GM12801 (cell line): ENCODE measurements around the gene MYO9B.

Experiments used
- TF ChIP-seq, protein P1 (sequence below): IDR thresholded peaks from one replicate; pipeline ENCODE4 v1.5.1; 2011; ENCODE audit warnings: control low read depth; ENCODE audit not compliant: insufficient read length; ENCODE audit errors: extremely low read depth

The MYO9B gene

DNA sequence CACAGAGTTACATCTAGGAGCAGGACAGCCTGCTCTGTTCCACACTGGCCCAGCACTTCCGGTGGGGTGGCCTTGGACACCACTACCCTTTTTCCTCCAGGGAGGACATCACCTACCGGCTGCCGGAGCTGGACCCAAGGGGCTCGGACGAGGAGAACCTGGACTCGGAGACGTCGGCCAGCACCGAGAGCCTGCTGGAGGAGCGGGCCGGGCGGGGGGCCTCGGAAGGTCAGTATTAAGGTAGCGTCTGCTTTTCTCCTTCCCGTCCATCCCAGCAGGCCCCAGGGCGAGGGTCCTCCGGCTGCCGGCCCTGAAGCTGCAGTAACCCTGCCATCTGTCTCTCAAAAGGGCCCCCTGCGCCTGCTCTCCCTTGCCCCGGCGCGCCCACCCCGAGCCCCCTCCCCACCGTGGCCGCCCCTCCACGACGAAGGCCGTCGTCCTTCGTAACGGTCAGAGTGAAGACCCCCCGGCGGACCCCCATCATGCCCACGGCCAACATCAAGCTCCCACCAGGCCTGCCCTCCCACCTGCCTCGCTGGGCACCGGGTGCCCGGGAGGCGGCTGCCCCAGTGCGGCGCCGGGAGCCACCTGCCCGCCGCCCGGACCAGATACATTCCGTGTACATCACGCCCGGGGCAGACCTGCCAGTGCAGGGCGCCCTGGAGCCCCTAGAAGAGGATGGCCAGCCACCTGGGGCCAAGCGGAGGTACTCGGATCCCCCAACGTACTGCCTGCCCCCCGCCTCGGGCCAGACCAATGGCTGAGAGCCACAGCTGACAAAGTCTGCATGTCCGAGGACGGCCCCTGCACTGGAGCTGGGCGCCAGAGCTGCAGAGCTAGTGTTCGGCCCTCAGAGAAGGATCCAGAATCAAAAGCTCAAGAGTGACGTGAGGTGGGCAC, 136.2 kb downstream of the MYO9B start:
- TF ChIP-seq, protein P1, sequence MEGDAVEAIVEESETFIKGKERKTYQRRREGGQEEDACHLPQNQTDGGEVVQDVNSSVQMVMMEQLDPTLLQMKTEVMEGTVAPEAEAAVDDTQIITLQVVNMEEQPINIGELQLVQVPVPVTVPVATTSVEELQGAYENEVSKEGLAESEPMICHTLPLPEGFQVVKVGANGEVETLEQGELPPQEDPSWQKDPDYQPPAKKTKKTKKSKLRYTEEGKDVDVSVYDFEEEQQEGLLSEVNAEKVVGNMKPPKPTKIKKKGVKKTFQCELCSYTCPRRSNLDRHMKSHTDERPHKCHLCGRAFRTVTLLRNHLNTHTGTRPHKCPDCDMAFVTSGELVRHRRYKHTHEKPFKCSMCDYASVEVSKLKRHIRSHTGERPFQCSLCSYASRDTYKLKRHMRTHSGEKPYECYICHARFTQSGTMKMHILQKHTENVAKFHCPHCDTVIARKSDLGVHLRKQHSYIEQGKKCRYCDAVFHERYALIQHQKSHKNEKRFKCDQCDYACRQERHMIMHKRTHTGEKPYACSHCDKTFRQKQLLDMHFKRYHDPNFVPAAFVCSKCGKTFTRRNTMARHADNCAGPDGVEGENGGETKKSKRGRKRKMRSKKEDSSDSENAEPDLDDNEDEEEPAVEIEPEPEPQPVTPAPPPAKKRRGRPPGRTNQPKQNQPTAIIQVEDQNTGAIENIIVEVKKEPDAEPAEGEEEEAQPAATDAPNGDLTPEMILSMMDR: no peak

DNA sequence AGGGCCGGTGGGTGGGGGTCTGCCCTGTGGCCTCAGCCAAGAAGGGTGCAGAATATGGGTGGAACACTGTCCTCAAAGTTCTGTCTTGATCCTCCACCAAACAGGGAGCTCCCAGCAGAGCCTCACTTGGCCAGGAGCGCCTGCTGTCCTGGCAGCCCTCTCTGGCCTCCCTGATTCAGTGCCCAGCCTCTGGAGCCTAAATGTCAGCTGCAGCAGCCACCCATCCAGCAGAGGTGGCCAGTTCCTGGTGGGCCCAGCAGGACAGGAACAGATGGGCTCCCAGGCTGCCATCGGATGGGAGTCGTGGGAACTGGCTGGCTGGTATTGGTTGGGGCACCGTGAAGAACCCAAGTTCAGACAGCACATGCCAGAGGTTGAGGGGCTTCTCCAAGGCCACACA, 137.8 kb downstream of the MYO9B start:
- TF ChIP-seq, protein P1: no peak

DNA sequence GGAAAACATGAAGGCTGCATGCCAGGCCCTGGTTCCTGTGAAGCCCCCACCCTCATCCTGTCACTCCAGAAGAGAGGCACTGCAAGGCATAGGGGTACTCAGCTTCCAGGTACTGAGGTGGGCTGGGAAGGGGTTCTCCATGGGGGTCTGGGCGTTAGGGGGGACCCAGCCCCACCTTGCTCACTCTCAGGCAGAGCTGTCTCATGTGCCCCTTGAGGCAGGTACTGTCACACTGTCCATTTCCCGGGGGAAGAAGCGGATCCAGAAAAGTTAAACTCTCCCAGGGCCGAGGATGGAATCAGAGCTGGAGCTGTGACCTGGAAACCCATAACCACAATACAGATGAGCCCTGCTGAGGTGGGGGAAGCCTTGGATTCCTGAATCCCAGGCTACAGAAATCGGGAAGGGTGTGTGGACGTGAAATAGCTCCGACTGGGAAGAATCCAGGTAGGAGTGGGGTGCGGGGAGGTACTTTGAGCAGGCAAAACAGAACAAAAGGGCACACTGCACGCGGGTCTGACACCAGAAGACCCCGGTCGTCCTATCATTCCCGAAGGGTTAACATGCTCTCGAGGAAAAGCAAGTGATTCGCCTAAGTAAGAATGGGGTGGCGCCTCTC, 139.0 kb downstream of the MYO9B start:
- TF ChIP-seq, protein P1: no peak

DNA sequence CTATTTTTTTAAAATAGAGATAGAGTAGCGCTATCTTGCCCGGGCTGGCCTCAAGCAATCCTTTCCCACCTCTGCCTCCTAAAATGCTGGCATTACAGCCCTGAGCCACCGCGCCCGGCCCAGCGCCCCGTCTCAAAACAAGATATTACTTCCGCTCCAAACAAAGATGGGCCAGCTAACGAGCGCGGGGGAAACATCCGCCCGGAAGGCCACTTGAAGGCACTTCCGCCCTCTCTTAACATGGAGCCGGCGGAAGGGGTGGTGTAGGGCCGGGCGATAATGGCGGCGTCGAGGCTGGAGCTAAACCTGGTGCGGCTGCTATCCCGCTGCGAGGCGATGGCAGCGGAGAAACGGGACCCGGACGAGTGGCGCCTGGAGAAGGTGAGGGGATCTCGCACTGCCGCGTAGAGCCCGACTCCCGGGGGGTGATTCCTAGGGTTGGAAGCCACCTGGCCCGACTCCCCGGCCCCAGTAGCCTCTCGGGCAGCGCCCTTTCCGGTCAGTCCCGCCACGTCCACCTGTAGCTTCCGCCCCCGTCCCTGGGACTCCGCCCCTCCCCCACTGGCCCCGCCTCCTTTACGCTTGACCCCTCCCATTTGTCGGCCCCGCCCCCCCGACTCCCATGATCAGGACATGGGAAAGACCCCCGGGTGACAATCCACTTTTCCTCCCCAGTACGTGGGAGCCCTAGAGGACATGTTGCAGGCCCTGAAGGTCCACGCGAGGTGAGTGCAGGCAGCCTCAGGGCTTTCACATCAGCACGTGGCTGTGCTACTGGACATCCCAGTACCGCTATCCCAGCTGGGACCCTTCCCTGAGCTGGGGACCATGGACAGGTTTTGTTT, 139.8 kb downstream of the MYO9B start, which contains the start of gene USE1:
Gene USE1, plus strand, starts transcription at position 231 of the 845 bp plus-strand sequence. Its CDS starts 49 bp downstream, at position 280.
- TF ChIP-seq, protein P1: no peak

DNA sequence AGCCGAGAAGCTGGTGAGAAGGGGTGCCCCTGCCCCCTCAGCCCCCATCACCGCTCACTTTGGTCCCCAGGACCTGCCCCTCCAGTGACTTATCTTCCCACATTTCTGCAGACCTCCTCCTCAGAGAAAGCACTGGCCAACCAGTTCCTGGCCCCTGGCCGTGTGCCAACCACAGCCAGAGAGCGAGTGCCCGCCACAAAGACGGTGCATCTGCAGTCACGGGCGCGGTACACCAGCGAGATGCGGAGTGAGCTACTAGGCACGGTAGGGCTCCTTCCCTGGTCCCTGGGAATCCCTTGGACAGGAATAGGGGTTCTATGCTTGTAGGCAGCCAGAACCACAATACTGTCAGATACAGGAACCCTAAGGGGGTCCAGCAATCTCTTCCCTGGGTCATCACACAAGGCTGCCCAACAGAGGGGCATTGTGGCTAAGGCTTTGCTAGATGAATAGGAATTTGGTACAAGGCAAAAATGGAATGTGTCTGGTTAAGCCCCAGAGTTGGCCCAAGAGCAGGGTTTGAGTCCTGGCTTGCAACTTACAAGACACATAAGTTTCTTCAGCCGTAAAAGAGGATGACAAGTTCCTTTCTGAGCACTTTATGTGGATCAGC, 140.6 kb downstream of the MYO9B start:
- TF ChIP-seq, protein P1: no peak

DNA sequence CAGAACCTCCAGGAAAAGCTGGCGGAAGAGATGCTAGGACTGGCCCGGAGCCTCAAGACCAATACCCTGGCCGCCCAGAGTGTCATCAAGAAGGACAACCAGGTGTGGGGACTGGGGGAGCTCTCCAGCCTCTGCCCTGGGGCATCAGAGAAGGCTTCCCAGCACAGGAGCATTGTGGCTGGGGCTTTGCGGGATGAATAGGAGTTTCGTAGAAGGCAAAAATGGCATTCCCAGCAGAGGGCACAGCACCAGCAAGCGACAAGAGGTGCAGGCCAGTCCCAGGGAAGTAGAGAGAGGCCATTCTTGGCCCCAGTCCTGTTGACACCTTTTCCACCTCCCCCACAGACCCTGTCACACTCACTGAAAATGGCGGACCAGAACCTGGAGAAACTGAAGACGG, 143.7 kb downstream of the MYO9B start:
- TF ChIP-seq, protein P1: no peak
